Measurements from ENCODE around the gene FAM25G.

The FAM25G gene

GRCh38 chr10:47458466-47459154, 32.9 kb downstream of the FAM25G start:
- no peak for TF ChIP-seq ZNF362 (tag by site-specific recombination; IDR thresholded peaks at IDR 0.05)
- no peak for TF ChIP-seq ZBTB10 (tag by site-specific recombination; IDR thresholded peaks at IDR 0.05)
- TF ChIP-seq HOXD13 (CRISPR knock-in tag; IDR thresholded peaks at IDR 0.05; ENCODE audit: borderline replicate concordance): no peak
- TF ChIP-seq ZNF23 (tag by site-specific recombination; IDR thresholded peaks at IDR 0.05; ENCODE audit: borderline replicate concordance): no peak
- no peak for TF ChIP-seq ZNF280D (tag by site-specific recombination; IDR thresholded peaks at IDR 0.05)
- no peak for TF ChIP-seq ZNF121 (tag by site-specific recombination; IDR thresholded peaks at IDR 0.05)
- no peak for TF ChIP-seq KLF1 (tag by site-specific recombination; IDR thresholded peaks at IDR 0.05)
- TF ChIP-seq ZNF510 (tag by site-specific recombination; IDR thresholded peaks at IDR 0.05; ENCODE audit: insufficient replicate concordance): no peak
- TF ChIP-seq ZBTB44 (tag by site-specific recombination; IDR thresholded peaks at IDR 0.05): no peak
- TF ChIP-seq ZNF518A (tag by site-specific recombination; conservative IDR thresholded peaks at IDR 0.05; ENCODE audit: low read depth): no peak
- peak; percentile 53 for TF ChIP-seq ZSCAN4 (tag by site-specific recombination; IDR thresholded peaks at IDR 0.05)
- TF ChIP-seq KLF10 (tag by site-specific recombination; IDR thresholded peaks at IDR 0.05): no peak
- TF ChIP-seq ZNF544 (tag by site-specific recombination; IDR thresholded peaks at IDR 0.05): no peak
- no peak for TF ChIP-seq ZNF768 (tag by site-specific recombination; IDR thresholded peaks at IDR 0.05)
- peak; percentile 64; the same call in 1 of the 2 replicates for TF ChIP-seq ZNF596 (tag by site-specific recombination; IDR thresholded peaks at IDR 0.05)
- no peak for TF ChIP-seq ZNF169 (tag by site-specific recombination; IDR thresholded peaks at IDR 0.05)
- TF ChIP-seq ZFP41 (tag by site-specific recombination; IDR thresholded peaks at IDR 0.05; ENCODE audit: borderline replicate concordance): no peak

More at GRCh38 chr10:47458466-47459154, 32.9 kb downstream of the FAM25G start:
- CTCF ChIA-PET: no interaction called here
- Histone ChIP-seq H3K4me1 (ENCODE audit: control insufficient read depth, insufficient read depth, low read length) (no peaks in the 10 kb centered on the region), H3K9me3 (ENCODE audit: control insufficient read depth, insufficient read depth, low read depth, low read length) (no peaks in the 10 kb centered on the region), H3K36me3 (ENCODE audit: control insufficient read depth in 2 of 2, insufficient read depth in 1 of 2, low read length in 2 of 2) (no peaks in the 10 kb centered on the region), H3K4me3 (ENCODE audit: low read depth, low read length) (no peak overlapping the region), H3K27ac (ENCODE audit: extremely low read depth, low read depth, low read length) (no peak overlapping the region)
- POLR2A ChIA-PET: no interaction called here
